HFF-Myc (cell line): ENCODE measurements around the gene TRAPPC2L.

Experiments
- DNase-seq: peaks from one replicate; pipeline ENCODE4 v3.0.0-alpha.2; 2011; ENCODE audit warnings: low read depth; ENCODE audit errors: extremely low read depth
- H3K4me3 ChIP-seq: replicated peaks from 2 replicates; pipeline ENCODE4 v1.5.1; 2011; ENCODE audit warnings: low read depth, mild to moderate bottlenecking, control low read depth, low read length
- CTCF ChIP-seq: IDR thresholded peaks from 2 replicates; pipeline ENCODE4 v1.5.1; 2012; ENCODE audit warnings: mild to moderate bottlenecking, low read depth, low read length, control low read depth; ENCODE audit errors: missing control alignments

The TRAPPC2L gene

GRCh38 chr16:88864521-88864920, 7.6 kb downstream of the TRAPPC2L start:
- no peak for TF ChIP-seq CTCF
- no peak overlapping the region for H3K4me3 ChIP-seq
- no peak for DNase-seq

DNA sequence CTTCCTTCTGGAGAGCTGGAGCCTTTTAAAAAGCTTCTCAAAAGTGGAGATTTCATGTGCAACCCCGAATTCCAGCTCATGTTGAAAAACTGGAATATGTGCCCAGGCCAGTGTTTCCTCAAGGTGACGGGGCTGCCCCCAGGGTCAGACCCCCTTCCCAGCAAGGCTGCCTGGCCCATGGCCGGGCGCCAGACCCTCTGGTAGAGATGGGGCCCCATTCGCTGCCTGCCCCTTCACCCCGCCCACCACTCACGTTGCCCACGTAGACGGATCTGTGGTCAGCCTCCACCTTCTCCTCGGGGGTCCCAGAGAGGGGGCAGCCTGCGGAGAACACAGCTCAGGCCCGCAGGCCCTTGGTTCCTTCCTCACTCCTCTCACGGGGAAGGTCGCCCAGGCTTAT, 8.4 kb downstream of the TRAPPC2L start:
- H3K4me3 ChIP-seq: no peak overlapping the region
- DNase-seq: no peak
- no peak for TF ChIP-seq CTCF

GRCh38 chr16:88865742-88866141, 8.8 kb downstream of the TRAPPC2L start:
- DNase-seq: no peak
- TF ChIP-seq CTCF: no peak
- no peak overlapping the region for H3K4me3 ChIP-seq

GRCh38 chr16:88866151-88866920, 9.4 kb downstream of the TRAPPC2L start, which contains the start of gene PABPN1L:
TSS of gene PABPN1L (minus strand) at chr16:88866660. CDS start at chr16:88866606, 54 bp downstream.
- DNase-seq: no peak
- no peak for TF ChIP-seq CTCF
- H3K4me3 ChIP-seq: no peak within 1 kb of the TSS

DNA sequence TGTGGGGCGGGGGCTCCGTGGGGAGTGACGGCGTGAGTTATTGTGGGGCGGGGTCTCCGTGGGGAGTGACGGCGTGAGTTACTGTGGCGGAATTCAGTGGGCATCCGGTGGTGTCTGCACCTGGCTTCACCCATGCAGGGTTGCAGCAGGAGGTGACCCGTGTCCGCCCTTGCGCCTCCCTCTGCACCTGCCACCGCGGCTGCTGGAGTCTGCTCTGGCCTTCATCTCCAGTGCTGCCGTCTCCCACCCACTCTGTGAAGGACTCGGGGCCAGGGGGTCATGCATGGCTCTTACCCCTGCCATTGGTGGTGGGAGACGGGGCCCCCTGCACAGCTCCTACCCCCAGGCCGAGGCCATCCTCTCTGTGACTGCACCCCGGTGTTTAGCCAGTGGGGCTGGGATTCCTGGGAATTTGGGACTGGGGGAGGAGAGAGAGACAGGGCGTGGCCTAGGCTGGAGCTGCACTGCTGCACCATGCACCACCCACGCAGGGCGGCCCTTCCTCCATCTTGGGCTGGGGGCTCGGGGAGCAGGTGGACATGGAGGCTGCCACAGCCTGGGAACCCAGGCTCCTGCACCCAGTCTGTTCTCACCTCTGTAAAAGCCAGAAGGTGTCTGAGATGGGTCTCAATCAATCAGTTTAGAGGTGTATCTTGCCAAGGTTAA, 10.8 kb downstream of the TRAPPC2L start:
- TF ChIP-seq CTCF: no peak
- H3K4me3 ChIP-seq: no peak overlapping the region
- DNase-seq: no peak

DNA sequence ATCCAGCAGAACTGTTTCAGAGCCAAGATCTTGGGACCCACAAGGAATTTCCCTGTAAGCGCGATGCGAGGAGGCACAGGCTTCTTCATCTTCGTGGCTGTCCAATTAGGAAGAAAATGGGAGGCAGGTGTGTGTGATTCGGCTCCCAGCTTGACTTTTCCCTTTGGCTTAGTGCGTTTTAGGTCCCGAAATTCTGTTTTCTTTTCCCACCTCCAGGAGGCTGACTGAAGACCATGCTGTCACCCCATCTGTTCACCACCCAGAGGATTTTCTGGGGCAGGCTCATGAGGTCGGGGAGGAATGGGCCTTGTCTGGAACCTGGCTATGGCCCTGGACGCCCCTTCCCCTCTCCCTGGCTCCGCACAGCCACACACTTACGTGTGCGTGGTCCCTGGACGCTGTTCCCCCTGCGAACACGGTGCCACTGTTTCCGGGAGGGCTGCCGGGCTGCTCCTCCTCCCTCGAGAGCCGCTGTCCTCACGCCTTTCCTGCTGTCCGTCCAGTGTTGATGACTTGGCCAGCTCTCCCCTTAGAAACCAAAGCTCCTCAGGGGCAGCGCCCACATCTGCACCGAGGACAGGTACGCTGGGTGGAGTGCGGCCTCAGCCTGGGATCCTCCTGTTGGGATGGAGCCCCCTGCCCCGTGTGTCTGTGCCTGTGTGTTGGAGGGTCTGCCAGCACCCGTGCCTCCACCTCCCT, 12.2 kb downstream of the TRAPPC2L start:
- TF ChIP-seq CTCF: no peak
- no peak for DNase-seq

More for the DNA sequence above, 12.2 kb downstream of the TRAPPC2L start:
- no peak overlapping the region for H3K4me3 ChIP-seq
